HUES6 (cell line): ENCODE measurements around the gene SF1.

ENCODE experiments used
- H3K27ac ChIP-seq: 2 replicates; pipeline ENCODE4 v1.7.0; 2013; ENCODE audit warnings: low read depth, mild to moderate bottlenecking, low read length, inconsistent platforms
- H3K27me3 ChIP-seq: 2 replicates; pipeline ENCODE4 v1.6.1; 2013; ENCODE audit warnings: low read length; ENCODE audit not compliant: control insufficient read depth, insufficient read depth
- H3K36me3 ChIP-seq: 2 replicates; pipeline ENCODE4 v1.6.1; 2013; ENCODE audit warnings: low read length; ENCODE audit not compliant: control insufficient read depth, insufficient read depth
- H3K4me1 ChIP-seq: 2 replicates; pipeline ENCODE4 v1.6.1; 2013; ENCODE audit warnings: low read length; ENCODE audit not compliant: control insufficient read depth, insufficient read depth
- H3K4me3 ChIP-seq: 2 replicates; pipeline ENCODE4 v1.5.1; 2013; ENCODE audit warnings: low read depth, low read length
- H3K9ac ChIP-seq: one replicate; pipeline ENCODE4 v1.6.1; 2013; ENCODE audit warnings: mild to moderate bottlenecking, low read length
- H3K9me3 ChIP-seq: 2 replicates; pipeline ENCODE4 v1.6.1; 2013; ENCODE audit warnings: low read depth, low read length; ENCODE audit not compliant: control insufficient read depth, insufficient read depth

Gene SF1

DNA sequence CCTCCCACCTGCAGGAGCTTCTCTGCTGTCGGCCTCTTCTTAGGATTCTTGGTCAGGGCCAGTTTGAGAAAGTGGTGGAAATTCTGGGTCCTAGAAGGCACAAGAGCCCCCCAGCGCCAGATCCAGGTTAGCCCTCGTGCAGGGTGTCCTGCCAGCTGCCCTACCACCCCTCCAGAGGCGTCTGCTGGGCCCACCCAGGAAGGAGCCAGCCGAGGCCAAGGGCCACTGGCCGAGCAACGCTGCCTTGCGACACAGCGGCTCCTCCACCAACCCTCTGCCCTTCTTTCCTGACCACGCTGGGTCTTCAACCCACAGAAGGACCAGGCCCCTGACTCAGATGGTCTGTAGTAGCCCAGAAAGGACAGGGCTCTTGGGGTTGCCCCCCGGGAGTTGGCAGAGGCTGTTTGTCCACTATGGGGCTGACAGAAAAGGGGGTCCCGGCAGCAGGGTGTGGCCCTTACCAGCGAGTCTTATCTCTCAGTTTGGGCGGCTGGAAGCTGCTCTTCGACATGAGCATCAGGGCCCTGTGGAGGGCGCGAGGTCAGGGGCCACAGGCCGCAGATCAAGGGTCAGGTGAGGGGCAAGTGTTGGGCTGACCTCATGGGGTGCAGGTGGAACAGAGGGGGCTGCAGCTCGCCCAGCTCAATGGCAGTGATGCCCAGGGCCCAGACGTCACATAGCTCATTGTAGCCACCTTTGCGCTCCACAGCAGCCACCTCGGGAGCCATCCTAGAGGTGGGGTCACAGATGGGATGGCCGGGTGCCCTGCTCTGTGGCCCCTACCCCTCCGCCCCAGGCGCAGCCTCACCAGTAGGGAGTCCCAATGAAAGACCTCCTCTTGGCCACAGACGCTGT is 22.2 kb upstream of the SF1 start:
- Histone ChIP-seq H3K9ac (no peak overlapping the region), H3K4me1 (peaks cover 6% of the 10 kb centered on the region; the same call in 1 of the 2 replicates), H3K9me3 (no peaks in the 10 kb centered on the region), H3K27ac (no peak overlapping the region), H3K27me3 (no peaks in the 10 kb centered on the region), H3K4me3 (no peak overlapping the region), H3K36me3 (peaks cover 46% of the 10 kb centered on the region)

DNA sequence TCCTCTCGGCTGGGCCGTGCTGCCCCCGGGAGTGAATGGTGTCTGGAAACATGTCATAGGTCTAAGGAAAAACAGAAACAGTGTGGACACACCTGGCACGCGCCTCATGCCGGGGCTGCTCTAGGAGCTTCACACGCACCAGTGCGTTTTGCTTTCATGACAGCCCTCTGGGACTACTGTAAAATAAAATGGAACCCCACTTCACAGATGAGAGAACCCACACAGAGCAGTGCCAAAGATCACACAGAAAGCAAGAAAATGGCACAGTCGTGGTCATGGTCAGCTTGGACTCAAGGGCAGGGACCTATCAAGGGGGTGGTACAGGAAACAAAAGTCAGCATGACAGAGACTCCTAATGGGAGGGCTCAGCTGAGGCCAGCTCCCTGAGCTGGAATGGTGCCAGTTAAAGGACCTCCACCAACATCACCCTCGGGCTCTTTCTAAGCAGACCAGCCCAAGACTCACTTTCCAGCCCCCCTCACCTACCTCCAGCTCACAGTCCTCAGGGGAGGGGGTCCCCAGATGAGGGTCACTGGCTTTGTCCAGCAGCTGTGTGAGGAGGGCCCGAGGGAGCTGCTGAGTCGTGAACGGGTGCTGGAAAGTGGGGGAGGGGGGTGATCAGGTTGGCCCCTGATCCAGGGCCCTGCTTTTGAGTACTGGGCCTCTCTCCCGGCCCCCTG is 21.4 kb upstream of the SF1 start:
- no peak overlapping the region for H3K4me3 ChIP-seq
- H3K27ac ChIP-seq, result no peak overlapping the region
- H3K9ac ChIP-seq, result no peak overlapping the region
- peaks cover 39% of the 10 kb centered on the region for H3K36me3 ChIP-seq
- H3K9me3 ChIP-seq, result no peaks in the 10 kb centered on the region
- peaks cover 6% of the 10 kb centered on the region; the same call in 1 of the 2 replicates for H3K4me1 ChIP-seq
- H3K27me3 ChIP-seq, result no peaks in the 10 kb centered on the region

DNA sequence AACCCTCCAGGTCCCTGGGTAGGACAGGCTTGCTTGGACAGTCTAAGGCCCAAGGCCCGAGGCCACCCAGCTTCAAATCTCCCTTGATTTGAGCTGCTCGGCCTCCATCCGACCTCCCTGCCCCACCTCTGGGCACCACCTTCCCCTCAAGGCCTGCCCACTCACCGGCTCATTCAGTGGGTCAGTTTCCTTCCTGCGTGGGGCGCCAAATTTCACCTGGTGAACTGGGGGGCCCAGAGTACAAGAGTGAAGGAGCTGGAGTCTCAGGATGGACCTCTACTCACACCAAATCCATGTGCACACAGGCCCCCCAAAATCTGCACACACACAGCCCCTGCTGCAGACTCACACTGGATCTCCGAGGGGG is 20.9 kb upstream of the SF1 start:
- Histone ChIP-seq H3K36me3 (peaks cover 37% of the 10 kb centered on the region), H3K9me3 (no peaks in the 10 kb centered on the region), H3K27me3 (no peaks in the 10 kb centered on the region), H3K9ac (no peak overlapping the region), H3K4me3 (no peak overlapping the region), H3K4me1 (peaks cover 5% of the 10 kb centered on the region; the same call in 1 of the 2 replicates), H3K27ac (no peak overlapping the region)

DNA sequence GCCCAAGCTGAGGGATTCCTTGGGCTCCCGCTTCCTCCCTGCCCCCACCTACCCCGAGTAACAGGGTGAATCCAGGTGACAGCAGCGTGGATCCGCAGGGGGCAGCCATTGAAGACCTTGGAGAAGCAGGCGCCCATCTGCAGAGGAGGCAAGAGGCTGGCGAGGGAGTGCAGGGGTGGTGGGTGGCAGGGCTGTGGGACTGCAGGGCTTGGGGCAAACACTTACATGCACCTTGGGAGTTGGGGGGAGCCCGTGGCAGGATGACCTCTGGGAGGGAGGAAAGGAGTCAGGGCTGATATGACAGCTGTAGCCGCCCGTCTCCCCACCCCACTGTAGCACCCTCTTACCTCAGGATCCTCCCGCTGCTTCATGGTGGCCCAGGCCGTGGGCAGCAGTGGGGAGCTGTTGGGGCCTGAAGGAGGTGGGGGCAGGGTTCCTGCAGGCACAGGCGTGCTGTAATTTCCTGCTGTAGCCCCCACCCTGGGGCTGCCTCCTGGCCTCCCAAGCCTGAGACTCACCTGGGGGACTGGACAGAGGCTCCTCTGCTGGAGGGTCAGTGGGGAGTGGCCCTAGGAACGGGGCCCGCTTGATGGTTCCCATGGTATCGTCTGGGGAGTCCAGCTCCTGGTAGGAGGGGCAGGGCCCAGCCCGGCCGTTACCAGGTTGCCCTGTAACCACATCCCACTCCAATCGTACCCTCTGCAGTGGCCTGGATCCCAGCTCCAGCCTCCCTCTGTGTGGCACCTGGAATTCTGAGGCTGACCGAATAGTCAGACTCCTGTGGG is 18.6 kb upstream of the SF1 start:
- Histone ChIP-seq H3K27me3 (no peaks in the 10 kb centered on the region), H3K36me3 (peaks cover 37% of the 10 kb centered on the region), H3K9me3 (no peaks in the 10 kb centered on the region), H3K4me1 (no peaks in the 10 kb centered on the region), H3K9ac (no peak overlapping the region), H3K27ac (no peak overlapping the region), H3K4me3 (no peak overlapping the region)

DNA sequence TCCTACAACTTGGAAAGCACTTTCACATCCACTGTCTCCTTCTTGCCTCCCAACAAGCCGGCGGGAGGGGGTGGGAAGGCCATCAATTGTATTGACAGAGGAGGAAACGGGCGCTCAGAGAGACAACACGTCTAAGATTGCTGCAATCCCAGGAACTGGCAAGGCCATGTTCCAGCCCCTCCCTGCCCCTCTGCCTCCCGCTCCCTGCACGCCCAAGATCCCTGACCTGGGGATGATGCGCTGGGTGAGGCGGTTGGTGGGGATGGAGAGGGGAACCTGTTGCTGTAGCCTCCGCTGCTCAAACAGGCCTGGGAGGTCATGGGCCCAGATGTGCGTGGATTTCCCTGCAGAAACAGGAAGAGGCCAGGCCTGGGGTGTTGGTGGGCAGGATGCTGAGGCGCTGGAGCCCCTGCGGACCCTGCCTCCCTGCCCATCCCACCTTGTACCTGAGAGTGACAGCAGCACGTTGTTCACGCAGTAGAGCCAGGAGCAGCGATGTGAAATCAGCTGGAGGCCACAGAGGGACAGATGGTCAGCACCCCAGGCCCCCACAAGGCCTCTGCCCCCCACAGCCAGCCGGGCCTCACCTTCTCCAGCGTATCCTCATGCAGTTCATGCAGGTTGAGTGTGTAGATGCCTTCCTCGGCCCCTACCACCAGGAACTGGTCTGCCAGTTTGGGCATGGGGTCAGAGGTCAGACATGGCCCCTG is 17.9 kb upstream of the SF1 start:
- Histone ChIP-seq H3K4me1 (no peaks in the 10 kb centered on the region), H3K36me3 (peaks cover 39% of the 10 kb centered on the region), H3K9me3 (no peaks in the 10 kb centered on the region)

DNA sequence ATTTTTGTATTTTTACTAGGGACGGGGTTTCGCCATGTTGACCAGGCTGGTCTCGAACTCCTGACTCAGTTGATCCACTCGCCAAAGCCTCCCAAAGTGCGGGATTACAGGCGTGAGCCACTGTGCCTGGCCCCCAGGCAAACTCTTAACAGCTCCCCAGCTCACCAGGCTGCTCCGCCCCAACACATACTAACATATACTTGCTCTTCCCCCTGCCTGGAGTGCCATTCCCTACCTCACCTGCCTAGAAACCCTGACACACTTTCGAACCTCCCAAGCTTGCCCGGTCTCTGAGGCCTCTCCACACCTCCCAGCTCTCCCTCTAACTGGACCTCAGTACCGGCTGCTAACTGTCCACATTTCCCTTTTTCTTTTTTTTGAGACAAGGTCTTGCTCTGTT is 16.2 kb upstream of the SF1 start:
- H3K4me1 ChIP-seq, result no peaks in the 10 kb centered on the region
- no peak overlapping the region for H3K4me3 ChIP-seq
- H3K36me3 ChIP-seq, result peaks cover 42% of the 10 kb centered on the region
- H3K27ac ChIP-seq, result no peak overlapping the region
- no peaks in the 10 kb centered on the region for H3K27me3 ChIP-seq
- no peak overlapping the region for H3K9ac ChIP-seq
- H3K9me3 ChIP-seq, result no peaks in the 10 kb centered on the region

More for the DNA sequence above, 17.9 kb upstream of the SF1 start:
- Histone ChIP-seq H3K4me3 (no peak overlapping the region), H3K9ac (no peak overlapping the region), H3K27ac (no peak overlapping the region), H3K27me3 (no peaks in the 10 kb centered on the region)

DNA sequence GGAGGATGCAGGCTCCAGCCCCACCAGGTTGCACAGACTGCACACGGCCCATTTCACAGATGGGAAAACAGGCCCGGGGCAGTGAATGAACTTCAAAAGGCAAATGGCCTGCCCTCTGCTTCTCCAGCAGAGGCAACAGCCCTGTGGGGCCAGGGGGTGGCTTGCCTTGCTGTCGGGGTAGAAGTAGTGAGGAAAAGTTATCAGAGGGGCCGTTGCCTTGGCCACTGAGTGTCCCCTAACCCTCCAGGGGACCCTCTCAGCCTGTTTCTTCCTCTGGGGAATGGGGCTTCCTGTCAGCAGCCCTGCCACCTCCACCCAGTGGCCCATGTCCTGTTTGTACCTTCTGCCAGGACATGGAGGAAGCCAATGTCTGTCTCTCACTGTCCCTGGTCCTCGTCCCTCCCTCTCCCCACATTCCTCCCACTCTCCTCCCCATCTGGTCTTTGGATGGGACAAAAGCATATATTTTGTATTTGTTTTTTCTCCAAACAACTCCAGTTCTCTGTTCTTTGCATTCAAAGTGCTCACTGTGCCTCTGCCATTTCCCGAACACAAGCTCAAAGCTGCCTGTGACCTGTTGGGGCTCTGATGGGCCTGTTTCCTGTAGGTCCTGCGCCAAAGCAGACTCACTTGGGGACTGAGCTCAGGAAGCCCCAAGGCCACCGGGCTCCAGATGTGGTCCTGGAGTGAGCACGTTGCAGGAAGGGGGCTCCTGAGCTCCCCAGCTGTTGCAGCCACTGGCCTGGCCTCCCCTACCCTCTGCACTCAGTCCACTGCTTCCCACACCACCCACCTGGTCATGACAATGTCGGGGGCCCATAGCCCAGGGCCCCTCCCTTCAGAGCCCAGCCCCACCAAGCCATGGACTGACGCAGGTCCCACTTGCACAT is 15.2 kb upstream of the SF1 start:
- H3K27ac ChIP-seq, result no peak overlapping the region
- no peak overlapping the region for H3K9ac ChIP-seq
- H3K27me3 ChIP-seq, result no peaks in the 10 kb centered on the region
- H3K36me3 ChIP-seq, result peaks cover 41% of the 10 kb centered on the region
- no peaks in the 10 kb centered on the region for H3K4me1 ChIP-seq
- no peak overlapping the region for H3K4me3 ChIP-seq
- no peaks in the 10 kb centered on the region for H3K9me3 ChIP-seq

DNA sequence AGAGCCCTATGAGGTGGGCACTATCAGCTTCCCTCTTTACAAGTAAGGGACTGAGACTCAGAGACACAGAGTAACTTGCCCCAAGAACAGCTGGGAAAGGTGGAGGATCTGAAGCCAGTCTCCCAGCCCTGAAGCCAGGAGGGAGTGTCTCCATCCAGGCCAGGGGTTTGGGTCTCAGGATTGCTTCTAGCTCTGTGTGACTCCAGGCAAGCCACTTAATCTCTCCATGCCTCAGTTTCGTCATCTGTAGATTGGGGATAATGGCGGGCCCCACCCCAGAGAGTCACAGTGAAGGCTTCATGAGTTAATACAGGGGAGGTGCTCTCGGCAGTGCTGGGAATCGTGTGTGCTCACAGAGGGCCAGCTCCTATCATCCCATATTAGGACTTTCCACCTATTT is 14.1 kb upstream of the SF1 start:
- H3K36me3 ChIP-seq, result peaks cover 42% of the 10 kb centered on the region
- no peaks in the 10 kb centered on the region for H3K27me3 ChIP-seq
- no peak overlapping the region for H3K4me3 ChIP-seq
- no peaks in the 10 kb centered on the region for H3K4me1 ChIP-seq
- H3K9ac ChIP-seq, result no peak overlapping the region
- H3K27ac ChIP-seq, result no peak overlapping the region
- H3K9me3 ChIP-seq, result no peaks in the 10 kb centered on the region

DNA sequence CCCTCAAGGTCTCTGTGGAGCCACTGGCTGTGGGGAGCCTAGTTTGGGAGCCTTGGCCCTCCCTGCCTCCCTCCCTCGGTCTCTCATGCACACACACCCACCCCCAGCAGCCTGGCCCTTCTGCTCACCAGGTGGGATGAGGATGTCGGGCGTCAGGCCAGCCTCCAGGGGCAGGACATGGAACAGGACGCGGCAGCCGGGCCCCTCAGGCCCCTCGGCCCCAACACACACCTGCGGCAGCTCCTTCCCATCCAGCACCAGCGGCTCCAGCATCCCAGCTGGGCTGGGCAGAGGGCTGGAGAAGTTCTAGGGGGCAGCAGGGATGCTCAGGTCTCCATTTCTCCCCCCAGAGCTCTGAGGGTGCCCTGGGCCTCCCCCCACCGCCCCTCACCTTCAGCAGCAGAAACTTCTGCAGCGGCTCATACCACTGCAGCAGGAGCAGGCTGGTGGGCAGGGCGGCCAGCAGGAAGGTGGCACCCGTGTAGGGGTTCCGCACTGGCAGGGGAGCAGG is 13.5 kb upstream of the SF1 start:
- no peak overlapping the region for H3K27ac ChIP-seq
- no peaks in the 10 kb centered on the region for H3K27me3 ChIP-seq
- peaks cover 37% of the 10 kb centered on the region for H3K36me3 ChIP-seq
- no peak overlapping the region for H3K4me3 ChIP-seq
- H3K4me1 ChIP-seq, result no peaks in the 10 kb centered on the region
- no peak overlapping the region for H3K9ac ChIP-seq
- no peaks in the 10 kb centered on the region for H3K9me3 ChIP-seq
